GM23338 (cell line): Measurements from ENCODE around the gene COA8. TPM values are rescaled to one million over a fixed set of nuclear protein-coding genes. Genes with fewer than 3 reads are reported as not detected.
A peak's percentile ranks its signal among the peaks of the same experiment; 100 is the strongest.

ENCODE experiments used
- ATAC-seq: fragments of 200-7000 bp; cut with Tn5 transposase; 3 replicates; pipeline ENCODE4 v1.9.1; 2020
- DNase-seq: peaks from one replicate; pipeline ENCODE4 v3.0.0-alpha.2; 2015; ENCODE audit warnings: low spot score
- H2AFZ ChIP-seq: fragments of 200-600 bp; sonication (generic); 2 replicates; pipeline ENCODE4 v1.8.0; 2016; ENCODE audit warnings: antibody characterized with exemption, mild to moderate bottlenecking, moderate library complexity
- H3F3A ChIP-seq: fragments of 200-600 bp; sonication (generic); replicated peaks from 2 replicates; pipeline ENCODE4 v1.8.0; 2017; ENCODE audit warnings: antibody characterized with exemption, mixed run types, low read depth
- H3K27ac ChIP-seq: fragments of 200-600 bp; sonication (generic); 2 replicates; pipeline ENCODE4 v1.6.1; 2016; ENCODE audit warnings: low read depth
- H3K27me3 ChIP-seq: fragments of 200-600 bp; sonication (generic); 2 replicates; pipeline ENCODE4 v1.8.0; 2016; ENCODE audit warnings: mild to moderate bottlenecking, mixed run types, moderate library complexity; ENCODE audit not compliant: insufficient read depth
- H3K36me3 ChIP-seq: fragments of 200-600 bp; sonication (generic); 2 replicates; pipeline ENCODE4 v1.8.0; 2016; ENCODE audit warnings: mild to moderate bottlenecking; ENCODE audit not compliant: insufficient read depth
- H3K4me1 ChIP-seq: fragments of 200-600 bp; sonication (generic); 2 replicates; pipeline ENCODE4 v1.8.0; 2016; ENCODE audit warnings: mild to moderate bottlenecking, moderate library complexity; ENCODE audit not compliant: insufficient read depth
- H3K4me2 ChIP-seq: fragments of 200-600 bp; sonication (generic); 2 replicates; pipeline ENCODE4 v1.7.1; 2017; ENCODE audit warnings: mixed run types
- H3K4me3 ChIP-seq: fragments of 200-600 bp; sonication (generic); 2 replicates; pipeline ENCODE4 v1.6.1; 2016; ENCODE audit warnings: mixed run types
- H3K79me2 ChIP-seq: fragments of 200-600 bp; sonication (generic); replicated peaks from 2 replicates; pipeline ENCODE4 v1.8.0; 2017; ENCODE audit warnings: mild to moderate bottlenecking; ENCODE audit not compliant: insufficient read depth
- H3K9me2 ChIP-seq: fragments of 200-600 bp; sonication (generic); 2 replicates; pipeline ENCODE4 v1.8.0; 2017; ENCODE audit not compliant: insufficient read depth
- H4K20me1 ChIP-seq: fragments of 200-600 bp; sonication (generic); replicated peaks from 2 replicates; pipeline ENCODE4 v1.8.0; 2017; ENCODE audit warnings: mild to moderate bottlenecking; ENCODE audit not compliant: insufficient read depth
- H3K27ac Mint-ChIP-seq: 2 replicates; pipeline ENCODE4 v1.8.0; 2020; ENCODE audit warnings: inconsistent platforms, mild to moderate bottlenecking, moderate library complexity, mixed read lengths
- H3K27me3 Mint-ChIP-seq: 3 replicates; pipeline ENCODE4 v1.8.0; 2022; ENCODE audit warnings: low read depth, mild to moderate bottlenecking, moderate library complexity, mixed read lengths, inconsistent platforms; ENCODE audit not compliant: insufficient read depth, poor library complexity
- H3K36me3 Mint-ChIP-seq: 3 replicates; pipeline ENCODE4 v1.8.0; 2021; ENCODE audit warnings: low read depth, mild to moderate bottlenecking, inconsistent platforms, moderate library complexity, mixed read lengths
- H3K4me1 Mint-ChIP-seq: 3 replicates; pipeline ENCODE4 v1.8.0; 2020; ENCODE audit warnings: mild to moderate bottlenecking, inconsistent platforms, mixed read lengths
- H3K4me3 Mint-ChIP-seq: 3 replicates; pipeline ENCODE4 v1.8.0; 2021; ENCODE audit warnings: moderate library complexity, mild to moderate bottlenecking, inconsistent platforms, mixed read lengths
- H3K9me3 Mint-ChIP-seq: 3 replicates; pipeline ENCODE4 v1.8.0; 2020; ENCODE audit warnings: moderate library complexity, mild to moderate bottlenecking, inconsistent platforms, mixed read lengths
- CREB1 ChIP-seq: fragments of 250-450 bp; sonication (Bioruptor Pico); IDR thresholded peaks from 2 replicates; pipeline ENCODE4 v1.5.0; 2020; ENCODE audit warnings: low read depth, mild to moderate bottlenecking, moderate library complexity
- ETS1 ChIP-seq: IDR thresholded peaks from 2 replicates; pipeline ENCODE4 v1.6.1; 2016; ENCODE audit warnings: antibody characterized with exemption
- EZH2 ChIP-seq: fragments of 200-600 bp; sonication (generic); IDR thresholded peaks from one replicate; pipeline ENCODE4 v1.8.0; 2017; ENCODE audit warnings: antibody characterized with exemption, mild to moderate bottlenecking, low read depth; ENCODE audit not compliant: unreplicated experiment
- EZH2phosphoT487 ChIP-seq: fragments of 200-600 bp; sonication (generic); IDR thresholded peaks from one replicate; pipeline ENCODE4 v1.8.1; 2018; ENCODE audit warnings: antibody characterized with exemption; ENCODE audit not compliant: unreplicated experiment
- JUNB ChIP-seq: IDR thresholded peaks from one replicate; pipeline ENCODE4 v1.6.1; 2016; ENCODE audit warnings: antibody characterized with exemption; ENCODE audit not compliant: unreplicated experiment
- REST ChIP-seq: IDR thresholded peaks from one replicate; pipeline ENCODE4 v1.6.1; 2018; ENCODE audit warnings: antibody characterized with exemption; ENCODE audit not compliant: unreplicated experiment
- STAT1 ChIP-seq: IDR thresholded peaks from one replicate; pipeline ENCODE4 v1.6.1; 2016; ENCODE audit warnings: antibody characterized with exemption; ENCODE audit not compliant: unreplicated experiment
- ZNF331 ChIP-seq: fragments of 250-450 bp; sonication (Bioruptor Pico); IDR thresholded peaks from 2 replicates; pipeline ENCODE4 v1.5.0; 2020; ENCODE audit warnings: low read depth, mild to moderate bottlenecking, moderate library complexity
- polyA plus RNA-seq: library from polyadenylated mRNA; unstranded; fragments of >200 nt; fragmentation: Nextera tagmentation; extraction: Ambion mirVana; gene quantifications from 2 replicates; pipeline ENCODE4 v1.2.1, GENCODE V29; 2016
- total RNA-seq: library from RNA; depleted of rRNA; stranded (reverse); fragments of >200 nt; shearing (Covaris generic); gene quantifications from 2 replicates; pipeline ENCODE4 v1.2.3, GENCODE V29; 2014
- TF ChIP-seq, protein P1 (sequence below), 2 experiments: fragments of 200-600 bp in 1 of 2; sonication (generic) in 1 of 2; conservative IDR thresholded peaks; 2 replicates each; pipeline versions ENCODE4 v1.5.1 to v1.6.1; 2016 to 2017; ENCODE audit warnings: antibody characterized with exemption in 2 of 2, low read depth in 2 of 2, mild to moderate bottlenecking in 2 of 2, moderate library complexity in 1 of 2

Gene COA8
- total and polyA plus RNA-seq, 2 experiments from 2014 or later, result 61.3 to 130 TPM

GRCh38 chr14:103521438-103521950, 41.3 kb upstream of the COA8 start:
- peak overlapping the region; percentile 79; the same call in 2 of the 3 replicates for H3K4me3 Mint-ChIP-seq
- H3K27me3 Mint-ChIP-seq, result peaks cover 33% of the 10 kb centered on the region
- H2AFZ ChIP-seq, result no peak overlapping the region
- H3K4me1 ChIP-seq, result peaks cover 17% of the 10 kb centered on the region
- peaks cover 22% of the 10 kb centered on the region for H3K27me3 ChIP-seq
- H3K4me3 ChIP-seq, result peak overlapping the region; percentile 90
- no peaks in the 10 kb centered on the region for H3K79me2 ChIP-seq
- peaks cover 11% of the 10 kb centered on the region for H4K20me1 ChIP-seq
- peaks cover 22% of the 10 kb centered on the region for H3F3A ChIP-seq
- no peak for DNase-seq
- peak; percentile 0; the same call in 1 of the 3 replicates for ATAC-seq
- no peak overlapping the region for H3K27ac ChIP-seq
- no peaks in the 10 kb centered on the region; the same call in 1 of the 2 replicates for H3K36me3 ChIP-seq
- no peak for TF ChIP-seq ETS1
- TF ChIP-seq, protein P1, sequence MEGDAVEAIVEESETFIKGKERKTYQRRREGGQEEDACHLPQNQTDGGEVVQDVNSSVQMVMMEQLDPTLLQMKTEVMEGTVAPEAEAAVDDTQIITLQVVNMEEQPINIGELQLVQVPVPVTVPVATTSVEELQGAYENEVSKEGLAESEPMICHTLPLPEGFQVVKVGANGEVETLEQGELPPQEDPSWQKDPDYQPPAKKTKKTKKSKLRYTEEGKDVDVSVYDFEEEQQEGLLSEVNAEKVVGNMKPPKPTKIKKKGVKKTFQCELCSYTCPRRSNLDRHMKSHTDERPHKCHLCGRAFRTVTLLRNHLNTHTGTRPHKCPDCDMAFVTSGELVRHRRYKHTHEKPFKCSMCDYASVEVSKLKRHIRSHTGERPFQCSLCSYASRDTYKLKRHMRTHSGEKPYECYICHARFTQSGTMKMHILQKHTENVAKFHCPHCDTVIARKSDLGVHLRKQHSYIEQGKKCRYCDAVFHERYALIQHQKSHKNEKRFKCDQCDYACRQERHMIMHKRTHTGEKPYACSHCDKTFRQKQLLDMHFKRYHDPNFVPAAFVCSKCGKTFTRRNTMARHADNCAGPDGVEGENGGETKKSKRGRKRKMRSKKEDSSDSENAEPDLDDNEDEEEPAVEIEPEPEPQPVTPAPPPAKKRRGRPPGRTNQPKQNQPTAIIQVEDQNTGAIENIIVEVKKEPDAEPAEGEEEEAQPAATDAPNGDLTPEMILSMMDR (conservative IDR thresholded peaks at IDR 0.05; ENCODE audit: low read depth in 2 of 2), result no peak
- no peak for TF ChIP-seq STAT1
- no peak for TF ChIP-seq REST
- no peak for TF ChIP-seq EZH2
- peak; percentile 68 for TF ChIP-seq CREB1 (CRISPR knock-in tag)
- TF ChIP-seq ZNF331 (CRISPR knock-in tag), result no peak
- no peak for TF ChIP-seq JUNB
- no peak for TF ChIP-seq EZH2phosphoT487
- peaks cover 26% of the 10 kb centered on the region for H3K4me1 Mint-ChIP-seq
- H3K4me2 ChIP-seq, result peak overlapping the region; percentile 88
- H3K9me2 ChIP-seq, result no peaks in the 10 kb centered on the region
- H3K27ac Mint-ChIP-seq, result no peak overlapping the region
- peaks cover 4% of the 10 kb centered on the region; the same call in 1 of the 3 replicates for H3K9me3 Mint-ChIP-seq
- peaks cover 14% of the 10 kb centered on the region for H3K36me3 Mint-ChIP-seq
